HG03442 (cell line): ENCODE data around the gene SRP68.
"Not testable (repeated sequence)": the region's sequence is repeated elsewhere in the genome, so short reads cannot be mapped to it uniquely, and the experiment has no call there.

Experiments used
- ATAC-seq: cut with Tn5 transposase; IDR thresholded peaks from one replicate; pipeline ENCODE4 v1.9.1; 2021; ENCODE audit warnings: mild to moderate bottlenecking, moderate library complexity; ENCODE audit not compliant: unreplicated experiment

The SRP68 gene

GRCh38 chr17:76090517-76091129, 18.3 kb upstream of the SRP68 start:
- ATAC-seq, result no peak

DNA sequence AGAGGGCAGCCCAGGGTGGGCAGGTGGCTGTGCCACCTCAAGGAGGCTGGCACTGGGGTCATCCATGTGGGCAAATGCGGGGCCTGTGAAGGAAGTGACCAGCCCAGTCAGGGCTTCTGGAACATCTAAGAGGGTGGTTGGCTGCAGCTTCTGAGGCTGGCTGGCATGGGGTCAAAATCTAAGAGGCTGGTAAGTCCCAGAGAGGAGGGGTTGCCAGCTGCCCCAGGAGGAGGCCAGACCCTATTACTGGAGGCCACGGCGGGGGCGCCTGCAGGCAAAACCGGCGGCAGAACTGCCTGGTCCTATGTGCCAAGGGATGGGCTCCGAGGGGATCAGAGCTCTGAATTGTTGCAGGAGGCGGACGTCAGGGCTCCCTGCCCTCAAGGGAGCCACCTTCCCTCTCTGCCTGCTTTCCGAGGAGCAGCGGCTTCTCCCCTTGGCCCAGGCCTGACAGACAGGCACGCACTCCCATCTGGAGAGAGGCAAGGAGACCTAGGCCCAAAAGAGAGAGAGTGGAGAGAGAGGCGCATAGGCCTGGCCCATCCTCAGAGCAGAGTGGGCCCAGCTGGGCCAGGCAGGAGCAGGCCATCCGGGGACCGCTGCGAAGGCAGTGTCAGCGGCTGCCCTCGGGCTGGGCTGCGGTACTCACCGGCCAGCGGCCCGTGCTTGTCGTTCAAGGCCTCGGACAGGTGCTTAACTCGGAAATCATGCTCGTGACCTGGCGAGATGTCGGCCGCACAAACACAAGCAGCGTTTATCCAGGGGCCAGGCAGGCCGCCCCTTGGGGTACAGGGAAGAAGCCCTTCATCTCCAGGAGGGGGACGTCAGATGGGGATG, 17.6 kb upstream of the SRP68 start:
- no peak for ATAC-seq

DNA sequence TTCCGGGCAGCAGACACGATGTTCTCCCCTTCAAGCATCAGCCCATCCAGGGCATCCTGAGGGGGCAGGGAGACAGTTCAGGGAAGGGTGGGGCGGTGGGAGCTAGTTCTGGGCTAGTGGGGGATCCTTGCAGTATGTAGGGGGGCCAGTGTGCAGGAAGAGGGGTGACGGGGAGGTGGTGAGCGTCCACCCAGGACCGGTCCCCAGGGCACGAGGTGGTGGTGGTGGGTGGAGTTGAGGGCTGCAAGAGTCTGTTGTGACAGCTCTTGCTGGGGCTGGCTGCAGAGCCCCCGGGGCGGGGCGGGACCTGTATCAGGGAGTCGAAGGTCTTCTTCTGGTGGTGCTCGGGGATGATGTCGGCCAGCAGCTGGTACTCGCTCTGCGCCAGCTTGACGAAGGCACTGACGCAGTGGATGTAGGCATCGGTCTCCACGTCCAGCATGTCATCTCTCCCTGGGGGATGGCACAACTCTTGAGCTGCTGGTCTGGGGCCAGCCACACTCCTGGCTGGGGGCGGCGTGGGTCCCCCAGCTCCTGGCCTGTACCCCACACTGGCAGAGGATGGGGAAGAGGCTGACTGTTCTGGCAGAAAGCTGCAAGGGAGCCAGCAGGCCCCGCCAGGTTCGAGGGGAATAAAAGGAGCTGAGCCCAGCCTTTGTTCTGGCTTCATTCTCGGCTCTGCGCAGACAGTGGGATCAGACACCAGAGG, 16.7 kb upstream of the SRP68 start:
- ATAC-seq, result no peak

GRCh38 chr17:76088041-76088867, 15.9 kb upstream of the SRP68 start:
- ATAC-seq, result no peak

- no peak for ATAC-seq
These were observed 15.2 kb upstream of the SRP68 start for GRCh38 chr17:76087531-76087930.

DNA sequence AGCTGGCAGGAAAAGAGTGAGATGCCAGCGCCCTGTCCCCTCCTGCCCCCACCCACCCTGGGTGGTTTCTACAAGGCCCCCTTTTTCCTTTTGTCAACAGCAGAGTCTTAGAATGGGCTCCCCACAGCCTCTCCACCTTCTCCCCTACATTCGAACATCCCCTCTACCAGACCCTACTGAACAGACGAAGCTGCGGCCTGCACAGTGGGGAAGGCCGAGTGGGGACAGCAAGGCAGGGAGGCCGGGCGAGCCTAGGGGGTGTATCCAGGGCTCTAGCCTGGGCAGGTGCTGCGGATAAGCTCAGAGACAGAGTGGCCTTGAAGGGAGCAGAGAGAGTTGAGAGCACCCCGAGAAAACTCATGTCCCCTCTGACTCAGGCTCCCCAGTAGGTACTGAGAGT, 14.1 kb upstream of the SRP68 start:
- no peak for ATAC-seq

DNA sequence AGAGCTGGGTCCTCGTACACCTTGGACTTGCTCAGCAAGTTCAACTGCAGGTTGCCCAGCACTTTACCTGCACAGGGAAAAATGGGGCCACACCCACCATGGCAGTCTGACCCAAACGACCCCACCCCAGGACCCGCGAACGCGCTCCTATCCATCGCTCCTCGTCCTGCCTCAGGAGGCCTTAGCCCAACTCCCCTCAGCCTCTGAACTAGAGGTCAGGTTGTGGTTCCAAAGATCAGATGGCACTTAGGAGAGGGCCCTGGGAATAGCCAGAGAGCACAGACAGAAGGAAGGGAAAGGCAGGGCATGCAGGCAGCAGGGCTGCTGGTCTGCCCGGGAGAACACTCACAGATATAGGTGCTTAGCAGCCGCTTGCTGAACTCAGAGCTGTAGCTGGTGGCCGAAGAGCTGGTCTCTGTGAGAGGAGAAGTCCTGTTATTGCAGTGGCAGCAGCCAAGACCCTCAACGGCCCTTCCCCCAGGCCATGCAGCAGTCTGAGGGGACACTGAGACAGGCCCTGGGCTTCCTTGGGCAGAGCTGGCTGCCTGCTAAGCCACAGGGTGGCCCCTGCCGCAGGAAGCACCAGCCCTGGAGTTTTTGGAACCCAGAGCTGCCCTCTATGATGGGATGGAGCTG, 13.5 kb upstream of the SRP68 start:
- no peak for ATAC-seq

GRCh38 chr17:76085066-76085730, 12.9 kb upstream of the SRP68 start:
- no peak for ATAC-seq

GRCh38 chr17:76083536-76084182, 11.3 kb upstream of the SRP68 start:
- no peak for ATAC-seq

DNA sequence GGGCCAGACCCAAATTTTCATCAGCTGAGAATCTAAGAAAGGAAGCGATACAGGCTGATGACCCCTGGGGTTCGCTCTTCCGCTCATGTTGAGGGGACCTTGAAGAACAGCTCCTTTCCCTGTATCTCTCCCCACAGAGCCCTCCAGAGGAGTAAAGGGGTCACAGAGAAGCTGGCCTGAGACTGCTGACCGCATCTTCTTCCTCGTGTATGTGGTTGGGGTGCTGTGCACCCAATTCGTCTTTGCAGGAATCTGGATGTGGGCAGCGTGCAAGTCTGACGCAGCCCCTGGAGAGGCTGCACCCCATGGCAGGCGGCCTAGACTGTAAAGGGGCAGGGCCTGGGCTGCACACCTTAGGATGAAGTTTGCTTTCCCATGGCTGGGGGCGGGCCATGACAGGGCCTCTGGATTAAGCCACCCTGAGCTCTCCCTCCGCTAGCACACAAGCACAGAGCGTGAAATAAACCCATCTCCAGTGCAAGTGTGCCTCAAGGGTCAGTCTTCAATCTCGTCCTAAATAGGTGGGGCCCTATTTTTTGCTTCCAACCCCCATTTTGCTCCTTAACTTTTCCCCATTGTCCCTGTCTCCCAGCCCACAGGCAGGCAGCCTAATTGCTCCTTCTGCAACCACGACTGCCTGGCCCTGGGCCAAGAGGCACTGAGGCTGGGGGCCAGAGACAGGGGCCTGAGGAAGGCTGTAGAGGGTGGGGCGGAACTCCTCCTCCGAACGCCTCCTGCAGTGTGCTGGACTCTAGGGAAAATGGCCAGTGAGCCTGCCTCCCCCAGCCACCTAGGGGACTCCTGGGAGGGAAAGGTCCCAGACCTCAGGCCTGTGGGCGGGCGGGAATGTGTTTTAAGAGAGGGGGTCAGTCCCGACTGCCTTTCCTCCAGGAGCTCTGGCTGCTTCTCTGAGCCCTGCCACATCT, 10.3 kb upstream of the SRP68 start:
- no peak for ATAC-seq

GRCh38 chr17:76081295-76082210, 9.2 kb upstream of the SRP68 start:
- no peak for ATAC-seq

- no peak for ATAC-seq
These were observed 8.5 kb upstream of the SRP68 start for GRCh38 chr17:76080768-76081287.

GRCh38 chr17:76079956-76080767, 7.8 kb upstream of the SRP68 start:
- ATAC-seq, result no peak

GRCh38 chr17:76079535-76079955, 7.2 kb upstream of the SRP68 start:
- ATAC-seq, result no peak

DNA sequence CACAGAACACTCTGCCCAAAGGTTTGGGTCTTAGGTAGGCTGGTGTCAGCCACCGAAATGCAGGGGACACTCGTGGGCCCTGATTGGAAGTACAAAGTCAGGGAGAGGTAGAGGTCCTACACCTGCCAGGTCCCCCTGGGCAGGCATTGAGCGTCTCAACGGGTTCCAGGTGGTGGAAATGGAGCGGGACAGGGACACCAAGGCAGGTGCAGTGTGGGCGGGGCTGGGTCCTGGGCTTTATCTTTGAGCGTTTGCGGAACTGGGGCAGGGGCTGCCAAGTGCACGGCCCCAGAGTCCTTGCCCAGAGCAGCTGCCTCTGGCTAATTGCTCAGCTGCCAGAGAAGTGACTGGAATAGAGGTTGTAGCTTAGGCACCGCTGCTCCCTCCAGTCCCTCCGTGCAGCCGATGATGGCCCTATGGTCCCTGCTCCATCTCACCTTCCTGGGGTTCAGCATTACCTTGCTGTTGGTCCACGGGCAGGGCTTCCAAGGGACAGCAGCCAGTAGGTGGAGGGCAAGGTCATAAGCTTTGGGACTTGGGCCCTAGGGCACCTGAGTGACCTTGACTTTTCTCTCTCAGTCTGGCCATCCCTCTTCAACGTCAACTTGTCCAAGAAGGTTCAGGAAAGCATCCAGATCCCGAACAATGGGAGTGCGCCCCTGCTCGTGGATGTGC, 6.7 kb upstream of the SRP68 start, which contains the start of gene ZACN:
TSS of gene ZACN (plus strand) at position 323 of the 675 bp plus-strand sequence. CDS start at position 406, 83 bp downstream.
- ATAC-seq, result no peak

- not testable (repeated sequence) for ATAC-seq
These were observed 6.1 kb upstream of the SRP68 start for GRCh38 chr17:76078370-76078769.
